Fibroblast of peridontal ligament (primary cell): Measurements from ENCODE around the gene MLH3.
"Not testable (repeated sequence)": the region's sequence is repeated elsewhere in the genome, so short reads cannot be mapped to it uniquely, and the experiment has no call there.

ENCODE experiments used
- DNase-seq: peaks from one replicate; pipeline ENCODE4 v3.0.0-alpha.2; 2010; ENCODE audit errors: extremely low read depth

MLH3 gene

GRCh38 chr14:75050852-75051555 is at the start of gene MLH3:
Gene MLH3 (minus strand): TSS chr14:75051467. CDS start chr14:75049655, 1,812 bp downstream.
- DNase-seq = peak; percentile 74

- no peak for DNase-seq
Observed at GRCh38 chr14:75098682-75099081, 47.4 kb upstream of the MLH3 start.

- no peak for DNase-seq
Observed at GRCh38 chr14:75098212-75098611, 46.9 kb upstream of the MLH3 start.

- no peak for DNase-seq
Observed at GRCh38 chr14:75096959-75097358, 45.7 kb upstream of the MLH3 start.

GRCh38 chr14:75095690-75096089 is 44.4 kb upstream of the MLH3 start:
- DNase-seq = no peak

GRCh38 chr14:75094896-75095295 is 43.6 kb upstream of the MLH3 start:
- DNase-seq = peak; percentile 93

- DNase-seq = no peak
Observed at GRCh38 chr14:75092698-75093097, 41.4 kb upstream of the MLH3 start.

GRCh38 chr14:75091251-75091650 is 40.0 kb upstream of the MLH3 start:
- no peak for DNase-seq

- peak; percentile 8 for DNase-seq
Observed at GRCh38 chr14:75090353-75090752, 39.1 kb upstream of the MLH3 start.

GRCh38 chr14:75088566-75089373 is 37.5 kb upstream of the MLH3 start:
- peak; percentile 80 for DNase-seq

- DNase-seq = no peak
Observed at GRCh38 chr14:75088153-75088552, 36.9 kb upstream of the MLH3 start.

GRCh38 chr14:75084513-75084912 is 33.2 kb upstream of the MLH3 start:
- DNase-seq = no peak

- DNase-seq = no peak
Observed at GRCh38 chr14:75083271-75083670, 32.0 kb upstream of the MLH3 start.

- peak; percentile 69 for DNase-seq
Observed at GRCh38 chr14:75081660-75082229, 30.5 kb upstream of the MLH3 start.

- no peak for DNase-seq
Observed at GRCh38 chr14:75079521-75079920, 28.3 kb upstream of the MLH3 start.

GRCh38 chr14:75077794-75078193 is 26.5 kb upstream of the MLH3 start:
- no peak for DNase-seq

GRCh38 chr14:75070383-75070782 is 19.1 kb upstream of the MLH3 start:
- DNase-seq = no peak

- no peak for DNase-seq
Observed at GRCh38 chr14:75069811-75070145, 18.5 kb upstream of the MLH3 start.

- DNase-seq = peak; percentile 82
Observed at GRCh38 chr14:75069121-75069810, 18.0 kb upstream of the MLH3 start, which contains the start of gene ZC2HC1C. Gene ZC2HC1C (plus strand): TSS chr14:75069641. CDS start chr14:75070574, 933 bp downstream.

GRCh38 chr14:75068294-75069120 is 17.2 kb upstream of the MLH3 start:
- peak; percentile 75 for DNase-seq

GRCh38 chr14:75067765-75068164 is 16.5 kb upstream of the MLH3 start:
- DNase-seq = not testable (repeated sequence)
